Inflammatory macrophage treated with lipopolysaccharide for 4 hours (primary cell): ENCODE data around the gene SLC31A2.
A peak's percentile ranks its signal among the peaks of the same experiment; 100 is the strongest.

Experiments
- DNase-seq: peaks from one replicate; pipeline ENCODE4 v3.0.0-alpha.2; 2020

SLC31A2 gene

GRCh38 chr9:113187929-113188595, 37.3 kb downstream of the SLC31A2 start:
- peak; percentile 97 for DNase-seq

- no peak for DNase-seq
These were observed 41.6 kb downstream of the SLC31A2 start for GRCh38 chr9:113192455-113192854.

- DNase-seq, result no peak
These were observed 49.0 kb downstream of the SLC31A2 start for GRCh38 chr9:113199683-113200329.

- peak; percentile 49 for DNase-seq
These were observed 54.6 kb downstream of the SLC31A2 start for GRCh38 chr9:113205432-113205831.

GRCh38 chr9:113205861-113206260, 55.1 kb downstream of the SLC31A2 start:
- peak; percentile 84 for DNase-seq

- DNase-seq, result peak; percentile 82
These were observed 60.0 kb downstream of the SLC31A2 start for GRCh38 chr9:113210815-113211214.
